ENCODE results near the gene NUBP2.

The NUBP2 gene

GRCh38 chr16:1760911-1761310, 21.8 kb upstream of the NUBP2 start:
- TF ChIP-seq CTCF (IDR thresholded peaks at IDR 0.05; ENCODE audit: low read depth, low read length): no peak

GRCh38 chr16:1761751-1762150, 21.0 kb upstream of the NUBP2 start:
- DNase-seq (ENCODE audit: extremely low read depth, low read depth): no peak
- no peak for TF ChIP-seq CTCF (IDR thresholded peaks at IDR 0.05; ENCODE audit: low read depth, low read length)

More at GRCh38 chr16:1760911-1761310, 21.8 kb upstream of the NUBP2 start:
- no peak for DNase-seq (ENCODE audit: extremely low read depth, low read depth)

GRCh38 chr16:1762196-1762878, 20.4 kb upstream of the NUBP2 start:
- no peak for DNase-seq (ENCODE audit: extremely low read depth, low read depth)
- TF ChIP-seq CTCF (IDR thresholded peaks at IDR 0.05; ENCODE audit: low read depth, low read length): no peak

GRCh38 chr16:1762879-1763520, 19.8 kb upstream of the NUBP2 start:
- no peak for DNase-seq (ENCODE audit: extremely low read depth, low read depth)
- no peak for TF ChIP-seq CTCF (IDR thresholded peaks at IDR 0.05; ENCODE audit: low read depth, low read length)

- peak; percentile 29 for TF ChIP-seq CTCF (IDR thresholded peaks at IDR 0.05; ENCODE audit: low read depth, low read length)
- DNase-seq (ENCODE audit: extremely low read depth, low read depth): no peak
Measured at GRCh38 chr16:1763521-1764511, 18.9 kb upstream of the NUBP2 start.

- DNase-seq (ENCODE audit: extremely low read depth, low read depth): no peak
- TF ChIP-seq CTCF (IDR thresholded peaks at IDR 0.05; ENCODE audit: low read depth, low read length): no peak
Measured at GRCh38 chr16:1764971-1765370, 17.8 kb upstream of the NUBP2 start.

All from AG09319 (cell line).